GM19452 (cell line): ENCODE data around the gene FRK.
"Not testable (repeated sequence)": the region's sequence is repeated elsewhere in the genome, so short reads cannot be mapped to it uniquely, and the experiment has no call there.

ENCODE experiments used
- ATAC-seq: cut with Tn5 transposase; IDR thresholded peaks from one replicate; pipeline ENCODE4 v1.9.1; 2021; ENCODE audit not compliant: unreplicated experiment

Gene FRK

GRCh38 chr6:115947966-115948541, 112.6 kb downstream of the FRK start:
- ATAC-seq, result no peak

DNA sequence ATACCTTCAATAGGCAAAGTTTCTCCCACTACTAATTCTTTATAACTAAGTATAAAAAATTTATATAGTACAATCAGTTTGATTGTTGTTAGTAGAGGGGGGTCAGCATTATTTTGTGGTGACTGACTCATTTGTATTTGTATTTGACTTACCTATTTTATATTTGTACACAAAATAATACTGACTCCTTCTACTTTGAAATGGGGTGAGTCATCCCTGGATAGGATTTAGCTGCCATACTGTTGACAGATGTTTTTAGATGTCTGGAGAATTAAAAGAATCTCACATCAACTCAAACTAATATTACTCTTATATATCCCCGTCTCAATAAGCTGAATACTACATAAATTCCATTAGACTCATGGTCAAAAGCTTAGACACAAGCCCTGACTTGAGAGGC, 114.9 kb downstream of the FRK start:
- ATAC-seq, result no peak

GRCh38 chr6:115945306-115945705, 115.4 kb downstream of the FRK start:
- ATAC-seq, result no peak

DNA sequence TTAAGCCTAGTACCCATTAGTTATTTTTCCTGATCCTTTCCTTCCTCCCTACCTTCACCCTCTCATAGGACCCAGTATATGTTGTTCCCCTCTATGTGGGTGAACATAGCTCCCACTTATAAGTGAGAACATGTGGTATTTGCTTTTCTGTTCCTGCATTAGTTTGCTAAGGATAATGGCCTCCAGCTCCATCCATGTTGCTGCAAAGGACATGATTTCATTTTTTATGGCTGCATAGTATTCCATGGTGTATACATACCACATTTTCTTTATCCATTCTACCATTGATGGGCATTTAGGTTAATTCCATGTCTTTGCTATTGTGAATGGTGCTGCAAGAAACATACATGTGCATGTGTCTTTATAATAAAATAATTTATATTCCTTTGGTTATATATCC, 115.9 kb downstream of the FRK start:
- not testable (repeated sequence) for ATAC-seq

- not testable (repeated sequence) for ATAC-seq
Observed at GRCh38 chr6:115937502-115937901, 123.2 kb downstream of the FRK start.

DNA sequence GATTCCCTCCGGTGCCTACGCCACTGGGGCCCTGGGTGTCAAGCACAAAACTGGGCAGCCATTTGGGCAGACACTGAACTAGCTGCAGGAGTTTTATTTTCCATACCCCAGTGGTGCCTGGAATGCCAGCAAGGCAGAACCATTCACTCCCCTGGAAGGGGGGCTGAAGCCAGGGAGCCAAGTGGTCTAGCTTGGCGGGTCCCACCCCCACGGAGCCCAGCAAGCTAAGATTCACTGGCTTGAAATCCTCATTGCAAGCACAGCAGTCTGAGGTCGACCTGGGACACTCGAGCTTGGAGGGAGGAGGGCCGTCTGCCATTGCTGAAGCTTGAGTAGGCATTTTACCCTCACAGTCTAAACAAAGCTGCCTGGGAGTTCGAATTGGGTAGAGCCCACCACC, 125.3 kb downstream of the FRK start:
- ATAC-seq, result no peak

- ATAC-seq, result no peak
Observed at GRCh38 chr6:115934829-115935228, 125.9 kb downstream of the FRK start.

DNA sequence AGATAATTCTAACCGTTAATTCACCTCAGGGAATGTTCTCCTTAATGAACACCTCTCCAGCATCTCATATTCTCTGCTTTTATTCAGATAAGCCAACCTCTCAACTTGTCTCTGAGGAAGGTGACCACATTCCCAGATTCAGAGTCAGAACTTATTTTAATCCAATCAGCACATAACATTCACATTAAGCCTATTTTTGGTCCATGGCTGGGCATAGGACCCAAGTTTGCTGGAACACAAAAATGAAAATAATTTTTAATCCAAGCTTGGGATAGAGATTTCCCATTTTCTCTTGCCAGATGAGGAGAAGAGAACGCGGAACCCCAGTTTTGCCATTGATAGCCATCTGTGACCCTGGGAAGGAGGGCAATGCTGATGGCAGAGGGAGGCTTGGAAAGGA, 126.5 kb downstream of the FRK start:
- ATAC-seq, result no peak

GRCh38 chr6:115932481-115932880, 128.2 kb downstream of the FRK start:
- peak; percentile 57 for ATAC-seq

DNA sequence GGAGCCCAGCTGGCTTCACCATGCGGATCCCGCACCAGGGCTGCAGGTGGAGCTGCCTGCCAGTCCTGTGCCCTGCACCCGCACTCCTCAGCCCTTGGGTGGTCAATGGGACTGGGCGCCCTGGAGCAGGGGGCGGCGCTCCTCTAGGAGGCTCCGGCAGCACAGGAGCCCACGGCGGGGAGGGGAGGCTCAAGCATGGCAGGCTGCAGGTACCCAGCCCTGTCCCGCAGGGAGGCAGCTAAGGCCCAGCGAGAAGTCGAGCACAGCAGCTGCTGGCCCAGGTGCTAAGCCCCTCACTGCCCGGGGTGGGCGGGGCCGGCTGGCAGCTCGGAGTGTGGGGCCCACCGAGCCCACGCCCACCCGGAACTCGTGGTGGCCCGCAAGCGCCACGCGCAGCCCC, 132.7 kb downstream of the FRK start:
- ATAC-seq, result not testable (repeated sequence)

DNA sequence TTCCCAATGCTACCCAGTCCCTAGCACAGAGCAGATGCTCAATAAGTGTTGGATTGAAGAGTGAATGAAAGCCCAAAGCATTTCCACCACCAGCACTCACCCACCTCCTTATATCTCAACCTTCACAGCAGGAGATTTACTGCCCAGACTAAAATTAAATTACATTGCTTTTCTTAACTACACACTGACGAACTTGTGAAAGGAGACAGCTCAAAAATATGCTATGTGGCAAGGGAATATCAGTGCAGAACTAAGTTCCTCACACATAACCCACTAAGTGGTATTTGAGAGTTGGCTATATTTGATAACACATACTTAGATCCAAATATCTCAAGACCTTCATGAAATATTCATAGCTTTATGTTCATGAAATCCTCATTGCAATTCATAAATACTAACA, 137.7 kb downstream of the FRK start:
- no peak for ATAC-seq

DNA sequence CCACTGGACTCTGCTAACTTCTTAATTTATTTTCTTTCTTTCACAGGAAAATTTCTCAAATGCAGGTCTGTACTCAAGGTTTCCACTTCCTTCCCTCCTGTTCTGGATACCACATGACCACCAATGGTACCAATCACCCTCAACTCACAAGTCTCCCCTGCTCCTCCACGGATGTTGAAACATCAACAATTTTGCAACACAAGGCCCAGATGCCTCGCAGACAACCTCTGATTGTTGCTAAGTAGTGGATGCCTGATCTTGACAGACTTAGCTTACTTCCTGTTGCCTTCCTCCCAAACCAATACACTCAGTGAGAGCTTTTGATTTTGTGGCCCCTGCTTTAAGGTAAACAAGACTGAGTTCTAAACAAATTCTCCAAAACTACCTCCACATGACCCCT, 146.6 kb downstream of the FRK start:
- no peak for ATAC-seq

DNA sequence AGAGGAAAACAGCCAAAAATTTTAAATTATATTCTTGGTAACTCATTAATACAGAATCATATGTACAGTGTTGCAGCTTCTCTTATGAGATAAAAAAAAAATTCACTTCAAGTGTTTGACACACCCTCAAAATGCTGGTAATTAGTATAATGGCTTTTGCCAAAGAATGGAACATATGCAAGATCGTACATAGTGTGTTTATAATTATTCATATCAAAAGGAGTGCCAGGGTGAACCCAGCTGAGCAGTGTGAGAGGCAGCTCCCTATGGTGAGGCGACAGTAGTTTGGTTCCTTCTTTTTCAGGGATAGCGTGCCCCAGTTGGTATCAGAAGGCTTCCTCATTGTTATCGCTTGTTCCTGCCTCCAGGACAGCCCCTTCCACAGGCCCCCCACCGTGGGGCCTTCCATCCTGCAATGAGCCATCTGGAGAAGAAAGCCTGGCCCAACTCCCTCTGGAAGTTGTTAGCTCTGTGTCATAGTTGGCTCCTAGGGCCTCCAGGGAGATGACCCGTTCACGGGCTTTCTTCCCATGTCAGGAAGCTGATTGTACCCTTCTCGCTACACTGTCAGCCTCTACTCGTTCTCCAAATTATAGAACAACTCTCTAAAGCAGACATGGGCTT, 150.7 kb downstream of the FRK start:
- ATAC-seq, result no peak

- no peak for ATAC-seq
Observed at GRCh38 chr6:115908906-115909559, 151.7 kb downstream of the FRK start.

- ATAC-seq, result no peak
Observed at GRCh38 chr6:115905471-115905870, 155.2 kb downstream of the FRK start.

DNA sequence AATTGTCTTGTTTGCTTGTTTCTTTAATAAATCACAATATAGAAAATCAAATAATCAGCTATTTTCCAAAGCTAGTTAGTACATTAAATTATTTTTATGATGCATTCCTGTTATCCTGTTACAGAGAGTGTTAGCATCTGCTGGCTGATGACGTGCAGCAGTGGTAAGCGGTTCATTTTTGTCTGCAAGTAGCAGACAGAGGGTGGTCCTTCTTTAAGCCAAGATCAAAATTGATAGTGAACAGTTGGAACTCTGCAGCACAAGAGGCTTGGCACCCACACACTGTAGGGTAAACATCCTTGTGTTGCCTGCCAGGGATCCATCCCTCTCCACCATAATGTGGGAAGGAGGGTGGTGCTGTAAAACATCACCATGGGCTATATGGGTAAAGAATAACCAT, 158.3 kb downstream of the FRK start:
- no peak for ATAC-seq

- ATAC-seq, result no peak
Observed at GRCh38 chr6:115901896-115902295, 158.8 kb downstream of the FRK start.

DNA sequence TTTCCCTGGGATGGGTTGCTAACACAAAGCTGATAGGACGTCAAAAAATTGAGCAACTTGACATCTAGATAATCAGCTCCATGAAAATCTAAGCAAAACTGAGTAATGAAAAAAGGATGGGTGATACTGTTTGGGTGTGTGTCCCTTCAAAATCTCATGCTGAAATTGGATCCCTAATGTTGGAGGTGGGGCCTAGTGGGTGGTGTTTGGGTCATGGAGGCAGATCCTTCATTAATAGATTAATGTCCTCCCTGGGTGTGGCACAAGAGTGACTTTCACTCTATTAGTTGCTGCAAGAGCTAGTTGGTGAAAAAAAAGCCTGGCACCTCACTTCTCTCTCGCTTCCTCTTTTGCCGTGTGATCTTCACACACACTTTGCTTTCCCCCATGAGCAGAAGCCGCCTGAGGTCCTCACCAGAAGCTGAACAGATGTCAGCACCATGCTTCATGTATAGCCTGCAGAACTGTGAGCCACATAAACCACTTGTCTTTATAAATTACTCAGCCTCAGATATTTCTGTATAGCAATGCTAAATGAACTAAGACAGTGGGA, 160.9 kb downstream of the FRK start:
- ATAC-seq, result peak; percentile 61

GRCh38 chr6:115898246-115898645, 162.4 kb downstream of the FRK start:
- no peak for ATAC-seq

- ATAC-seq, result no peak
Observed at GRCh38 chr6:115896538-115897129, 164.1 kb downstream of the FRK start.

DNA sequence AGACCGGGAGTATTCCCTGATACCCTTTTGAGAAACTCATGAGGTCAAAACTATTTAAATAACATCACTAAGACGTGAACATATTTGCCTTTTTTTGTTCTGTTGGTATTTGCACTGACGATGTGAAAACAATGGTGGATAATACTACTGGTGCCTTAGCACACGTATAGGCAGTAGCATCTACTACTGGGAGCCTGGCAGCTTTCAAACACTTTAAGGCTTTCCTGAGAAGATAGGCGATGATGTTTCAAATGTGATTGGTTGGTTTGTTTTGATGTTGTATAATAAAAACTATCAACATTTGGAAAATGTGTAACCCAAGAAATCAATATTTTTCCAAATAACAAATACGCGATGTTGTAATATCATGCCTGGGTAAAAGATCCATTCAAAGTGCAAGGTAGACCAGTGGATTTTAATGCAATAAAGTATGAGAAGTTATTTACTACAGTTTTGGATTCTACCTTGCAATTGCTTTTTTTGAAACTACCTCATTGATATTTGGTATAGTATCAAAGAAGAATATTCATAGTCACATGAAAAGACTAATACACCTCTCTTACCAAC, 166.2 kb downstream of the FRK start:
- no peak for ATAC-seq

DNA sequence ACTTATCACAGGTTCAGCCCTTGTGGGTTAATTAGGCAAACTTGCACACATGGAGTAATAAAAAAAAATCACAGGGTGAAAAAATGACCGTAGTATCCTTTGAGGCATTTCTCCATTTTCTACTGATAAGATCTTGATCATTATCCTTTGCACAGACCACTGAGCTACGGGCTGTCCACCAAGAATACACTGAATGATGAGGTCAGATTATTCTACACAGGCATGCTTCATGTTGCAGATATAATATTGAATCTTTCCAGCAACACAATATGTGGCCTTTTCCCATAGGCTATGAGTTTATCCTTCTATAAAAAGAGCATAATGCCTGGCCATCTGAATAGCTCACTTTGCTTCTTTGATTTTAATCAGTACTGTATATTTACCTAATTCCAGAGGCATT, 168.9 kb downstream of the FRK start:
- no peak for ATAC-seq
